Keratinocyte (primary cell): ENCODE results near the gene CLIP4. TPM values are rescaled to one million over a fixed set of nuclear protein-coding genes. Genes with fewer than 3 reads are reported as not detected.

Experiments used
- DNase-seq: peaks from one replicate; pipeline ENCODE4 v3.0.0-alpha.2; 2011; ENCODE audit warnings: low read depth, missing footprints, low spot score
- FAIRE-seq: peaks from 2 replicates; lab custom pipeline; 2011; peaks lifted over from hg19 to GRCh38; lab: Jason Lieb, UNC
- H2AFZ ChIP-seq: 2 replicates; pipeline ENCODE4 v1.6.0; 2012; ENCODE audit warnings: low read length, control low read depth, inconsistent platforms; ENCODE audit not compliant: control insufficient read depth
- H3K27ac ChIP-seq: 2 replicates; pipeline ENCODE4 v1.5.1; 2011; ENCODE audit warnings: low read length; ENCODE audit not compliant: control insufficient read depth, insufficient read depth
- H3K27me3 ChIP-seq: 3 replicates; pipeline ENCODE4 v1.6.0; 2011; ENCODE audit warnings: low read length; ENCODE audit not compliant: control insufficient read depth, insufficient read depth; ENCODE audit errors: extremely low read depth
- H3K36me3 ChIP-seq, 2 experiments: 2 replicates in 1 of 2; 3 replicates in 1 of 2; pipeline ENCODE4 v1.5.1; 2011; ENCODE audit warnings: low read length in 2 of 2, mild to moderate bottlenecking in 1 of 2; ENCODE audit not compliant: control insufficient read depth in 2 of 2, insufficient read depth in 2 of 2; ENCODE audit errors: extremely low read depth in 1 of 2
- H3K4me1 ChIP-seq: 3 replicates; pipeline ENCODE4 v1.5.1; 2011; ENCODE audit warnings: low read length; ENCODE audit not compliant: control insufficient read depth, insufficient read depth; ENCODE audit errors: extremely low read depth
- H3K4me2 ChIP-seq: 3 replicates; pipeline ENCODE4 v1.6.0; 2011; ENCODE audit warnings: low read depth, low read length; ENCODE audit not compliant: control insufficient read depth, insufficient read depth; ENCODE audit errors: extremely low read depth
- H3K4me3 ChIP-seq, 3 experiments: fragments of 200-600 bp in 1 of 3; sonication (generic) in 1 of 3; 2 replicates in 2 of 3; 3 replicates in 1 of 3; pipeline ENCODE4 v1.5.1; 2011 to 2016; ENCODE audit warnings: low read length in 3 of 3, mild to moderate bottlenecking in 3 of 3, control low read depth in 2 of 3, inconsistent platforms in 1 of 3, low read depth in 1 of 3, mixed read lengths in 1 of 3, mixed run types in 1 of 3, moderate library complexity in 1 of 3; ENCODE audit not compliant: control insufficient read depth in 2 of 3, insufficient read depth in 2 of 3; ENCODE audit errors: extremely low read depth in 1 of 3
- H3K79me2 ChIP-seq: 2 replicates; pipeline ENCODE4 v1.6.0; 2012; ENCODE audit warnings: low read length; ENCODE audit not compliant: control insufficient read depth, insufficient read depth
- H3K9ac ChIP-seq: 3 replicates; pipeline ENCODE4 v1.6.0; 2011; ENCODE audit warnings: low read length; ENCODE audit not compliant: control insufficient read depth, insufficient read depth; ENCODE audit errors: extremely low read depth
- H3K9me1 ChIP-seq: 3 replicates; pipeline ENCODE4 v1.6.0; 2011; ENCODE audit warnings: low read length; ENCODE audit not compliant: control insufficient read depth, insufficient read depth; ENCODE audit errors: extremely low read depth
- H3K9me3 ChIP-seq: 2 replicates; pipeline ENCODE4 v1.5.1; 2012; ENCODE audit warnings: low read depth, low read length; ENCODE audit not compliant: control insufficient read depth
- H4K20me1 ChIP-seq: 3 replicates; pipeline ENCODE4 v1.6.0; 2011; ENCODE audit warnings: low read length; ENCODE audit not compliant: control insufficient read depth, insufficient read depth; ENCODE audit errors: extremely low read depth
- CTCF ChIP-seq, 3 experiments: IDR thresholded peaks in 1 of 3; conservative IDR thresholded peaks in 1 of 3; optimal IDR thresholded peaks in 1 of 3; 2 replicates in 2 of 3; 3 replicates in 1 of 3; pipeline versions ENCODE3 to v1.5.1; 2011; ENCODE audit warnings: low read length in 3 of 3, mild to moderate bottlenecking in 3 of 3, moderate library complexity in 2 of 3, control low read depth in 1 of 3, inconsistent platforms in 1 of 3; ENCODE audit not compliant: insufficient read depth in 2 of 3; ENCODE audit errors: extremely low read depth in 1 of 3
- EZH2 ChIP-seq: IDR thresholded peaks from one replicate; pipeline ENCODE4 v1.6.1; 2012; ENCODE audit warnings: inconsistent platforms, mild to moderate bottlenecking, low read length, moderate library complexity
- dilution Hi-C: fragments of 300-500 bp; cut with MboI; formaldehyde crosslinking; loops from one replicate; pipeline ENCODE4 v1.7.0; 2020; ENCODE audit warnings: low sequenced_read_pairs; ENCODE audit not compliant: extremely low pct_ligation_motif_present
- polyA plus RNA-seq, 5 experiments: library from polyadenylated mRNA; depleted of rRNA in 3 of 5; stranded (reverse) in 3 of 5; stranded (forward) in 1 of 5; unstranded in 1 of 5; fragments of >200 nt; gene quantifications; 1 replicate in 1 of 5; 2 replicates in 3 of 5; 3 replicates in 1 of 5; pipeline versions ENCODE4 v1.2.1 to v1.2.3, GENCODE V29; 2011 to 2012; ENCODE audit warnings: missing spikeins in 2 of 5, low read depth in 1 of 5, low replicate concordance in 1 of 5

Gene CLIP4
- polyA plus RNA-seq, 1 donor (not counting 4 experiments of a cell fraction or from before 2014, with no cell fraction given) = 46.6 TPM

GRCh38 chr2:29193681-29194080, 78.5 kb downstream of the CLIP4 start:
- Histone ChIP-seq H3K9me3 (no peaks in the 10 kb centered on the region), H3K9ac (no peak overlapping the region), H3K27ac (no peak overlapping the region), H3K4me1 (no peaks in the 10 kb centered on the region), H3K27me3 (no peaks in the 10 kb centered on the region), H3K9me1 (no peaks in the 10 kb centered on the region), H4K20me1 (no peaks in the 10 kb centered on the region), H3K4me3 (no peak overlapping the region), H3K36me3 (peaks cover 0 to 2% of the 10 kb centered on the region in 2 experiments), H3K4me2 (no peak overlapping the region), H2AFZ (no peak overlapping the region), H3K79me2 (no peaks in the 10 kb centered on the region)
- TF ChIP-seq CTCF (optimal IDR thresholded peaks at IDR 0.05 in 1 of 3, IDR thresholded peaks at IDR 0.05 in 1 of 3, conservative IDR thresholded peaks at IDR 0.05 in 1 of 3; ENCODE audit: extremely low read depth in 1 of 3, insufficient read depth in 2 of 3, low read length in 3 of 3) (no peak), EZH2 (no peak)
- FAIRE-seq (no peak), DNase-seq (no peak)
- dilution Hi-C loops = loop anchor here (25.0 kb wide), 1 partner anchor 131 kb away; the partner anchor contains the start of gene PCARE

GRCh38 chr2:29195796-29196195, 80.6 kb downstream of the CLIP4 start:
- Histone ChIP-seq H3K27ac (no peak overlapping the region), H3K4me2 (no peak overlapping the region), H3K27me3 (no peaks in the 10 kb centered on the region), H3K9me1 (no peaks in the 10 kb centered on the region), H3K9ac (no peak overlapping the region), H3K36me3 (peaks cover 0 to 2% of the 10 kb centered on the region in 2 experiments), H3K79me2 (no peaks in the 10 kb centered on the region), H2AFZ (no peak overlapping the region), H4K20me1 (no peaks in the 10 kb centered on the region), H3K4me1 (no peaks in the 10 kb centered on the region), H3K4me3 (no peak overlapping the region), H3K9me3 (no peaks in the 10 kb centered on the region)
- TF ChIP-seq CTCF (optimal IDR thresholded peaks at IDR 0.05 in 1 of 3, IDR thresholded peaks at IDR 0.05 in 1 of 3, conservative IDR thresholded peaks at IDR 0.05 in 1 of 3; ENCODE audit: extremely low read depth in 1 of 3, insufficient read depth in 2 of 3, low read length in 3 of 3) (no peak), EZH2 (no peak)
- FAIRE-seq (no peak), DNase-seq (no peak)
- dilution Hi-C loops = loop anchor here (25.0 kb wide), 1 partner anchor 133 kb away; the partner anchor contains the start of gene PCARE
